Epidermal melanocyte (primary cell): Measurements from ENCODE around the gene ATG2A.

Experiments
- DNase-seq: peaks from one replicate; pipeline ENCODE4 v3.0.0; 2011; ENCODE audit warnings: low spot score; ENCODE audit not compliant: insufficient read length

ATG2A gene

GRCh38 chr11:64916775-64917662 is at the start of gene ATG2A:
ATG2A (minus strand) TSS chr11:64917209; CDS start chr11:64917135, 74 bp downstream.
- DNase-seq: peak; percentile 98

GRCh38 chr11:64963072-64963631 is 46.1 kb upstream of the ATG2A start:
- no peak for DNase-seq

GRCh38 chr11:64960719-64961118 is 43.7 kb upstream of the ATG2A start:
- DNase-seq: peak; percentile 50

- no peak for DNase-seq
Measured at GRCh38 chr11:64959498-64959897, 42.5 kb upstream of the ATG2A start.

- no peak for DNase-seq
Measured at GRCh38 chr11:64954201-64954600, 37.2 kb upstream of the ATG2A start.

GRCh38 chr11:64951529-64951928 is 34.5 kb upstream of the ATG2A start:
- no peak for DNase-seq

- DNase-seq: no peak
Measured at GRCh38 chr11:64947208-64947814, 30.3 kb upstream of the ATG2A start.

GRCh38 chr11:64936539-64936938 is 19.5 kb upstream of the ATG2A start:
- no peak for DNase-seq

- no peak for DNase-seq
Measured at GRCh38 chr11:64935359-64936081, 18.5 kb upstream of the ATG2A start, which contains the start of gene GPHA2. GPHA2 (minus strand) TSS chr11:64935893; CDS start chr11:64935460, 433 bp downstream.

- DNase-seq: no peak
Measured at GRCh38 chr11:64934682-64935358, 17.8 kb upstream of the ATG2A start.

GRCh38 chr11:64933935-64934681 is 17.1 kb upstream of the ATG2A start:
- no peak for DNase-seq

- no peak for DNase-seq
Measured at GRCh38 chr11:64933213-64933934, 16.4 kb upstream of the ATG2A start.

- no peak for DNase-seq
Measured at GRCh38 chr11:64932324-64932723, 15.3 kb upstream of the ATG2A start.

- no peak for DNase-seq
Measured at GRCh38 chr11:64931290-64931689, 14.3 kb upstream of the ATG2A start.

GRCh38 chr11:64930340-64930739 is 13.3 kb upstream of the ATG2A start:
- DNase-seq: no peak

GRCh38 chr11:64929625-64930024 is 12.6 kb upstream of the ATG2A start:
- DNase-seq: no peak

- DNase-seq: no peak
Measured at GRCh38 chr11:64928957-64929356, 11.9 kb upstream of the ATG2A start.

- DNase-seq: no peak
Measured at GRCh38 chr11:64926689-64927088, 9.7 kb upstream of the ATG2A start.

GRCh38 chr11:64925536-64926436 is 8.8 kb upstream of the ATG2A start:
- DNase-seq: no peak
